Vagina (tissue), 2 donors: ENCODE data around the gene UGT2B10. TPM values are rescaled to one million over a fixed set of nuclear protein-coding genes. Genes with fewer than 3 reads are reported as not detected.

Experiments
- DNase-seq, 2 donors: peaks; one replicate each; pipeline ENCODE4 v3.0.0-alpha.2; 2017; ENCODE audit errors: extremely low spot score in 2 of 2
- H3K27ac ChIP-seq: fragments of 200-600 bp; sonication (generic); one replicate; pipeline ENCODE4 v1.5.1; 2019
- H3K27me3 ChIP-seq: fragments of 200-600 bp; sonication (generic); one replicate; pipeline ENCODE4 v1.5.1; 2019
- H3K36me3 ChIP-seq, 2 donors: fragments of 200-600 bp; sonication (generic); one replicate each; pipeline ENCODE4 v1.5.1; 2017 to 2019
- H3K4me1 ChIP-seq: fragments of 200-600 bp; sonication (generic); one replicate; pipeline ENCODE4 v1.5.1; 2019
- H3K4me3 ChIP-seq, 2 donors: fragments of 200-600 bp; sonication (generic); 1 replicate in 1 of 2; 2 replicates in 1 of 2; pipeline ENCODE4 v1.5.1; 2016 to 2019
- H3K9me3 ChIP-seq: fragments of 200-600 bp; sonication (generic); one replicate; pipeline ENCODE4 v1.5.1; 2019
- POLR2A ChIP-seq, 2 donors: fragments of 450-650 bp; IDR thresholded peaks; one replicate each; pipeline ENCODE4 v1.6.1; 2017; ENCODE audit warnings: antibody characterized with exemption in 2 of 2, mild to moderate bottlenecking in 2 of 2, moderate library complexity in 2 of 2
- POLR2AphosphoS5 ChIP-seq, 2 donors: sonication (generic); formaldehyde crosslinking; IDR thresholded peaks; one replicate each; pipeline ENCODE4 v1.9.0; 2017; ENCODE audit warnings: antibody characterized with exemption in 2 of 2, mild to moderate bottlenecking in 2 of 2, low read depth in 1 of 2; ENCODE audit not compliant: insufficient read depth in 1 of 2
- intact Hi-C: fragments of 100-400 bp; cut with DNase I; formaldehyde crosslinking; loops from one replicate; pipeline ENCODE4 v1.15.1; 2023
- total RNA-seq: library from RNA; depleted of rRNA; stranded (reverse); fragments of >200 nt; gene quantifications from one replicate; pipeline ENCODE4 v1.2.3, GENCODE V29; 2016
- TF ChIP-seq, protein P1 (sequence below), 3 experiments: fragments of 450-650 bp in 2 of 3; fragments of 200-600 bp in 1 of 3; sonication (generic) in 1 of 3; IDR thresholded peaks; one replicate each; pipeline ENCODE4 v1.5.1; 2017 to 2019; ENCODE audit warnings: antibody characterized with exemption in 3 of 3, mild to moderate bottlenecking in 2 of 3, moderate library complexity in 2 of 3

The UGT2B10 gene
- total RNA-seq, 1 donor from 2014 or later: not detected

GRCh38 chr4:68871809-68872642 lies 56.2 kb downstream of the UGT2B10 start:
- H3K27me3 ChIP-seq: no peaks in the 10 kb centered on the region
- no peaks in the 10 kb centered on the region for H3K9me3 ChIP-seq
- no peak for DNase-seq
- no peaks in the 10 kb centered on the region for H3K36me3 ChIP-seq
- no peaks in the 10 kb centered on the region for H3K4me1 ChIP-seq
- intact Hi-C loops: no loop called here
- TF ChIP-seq, protein P1, sequence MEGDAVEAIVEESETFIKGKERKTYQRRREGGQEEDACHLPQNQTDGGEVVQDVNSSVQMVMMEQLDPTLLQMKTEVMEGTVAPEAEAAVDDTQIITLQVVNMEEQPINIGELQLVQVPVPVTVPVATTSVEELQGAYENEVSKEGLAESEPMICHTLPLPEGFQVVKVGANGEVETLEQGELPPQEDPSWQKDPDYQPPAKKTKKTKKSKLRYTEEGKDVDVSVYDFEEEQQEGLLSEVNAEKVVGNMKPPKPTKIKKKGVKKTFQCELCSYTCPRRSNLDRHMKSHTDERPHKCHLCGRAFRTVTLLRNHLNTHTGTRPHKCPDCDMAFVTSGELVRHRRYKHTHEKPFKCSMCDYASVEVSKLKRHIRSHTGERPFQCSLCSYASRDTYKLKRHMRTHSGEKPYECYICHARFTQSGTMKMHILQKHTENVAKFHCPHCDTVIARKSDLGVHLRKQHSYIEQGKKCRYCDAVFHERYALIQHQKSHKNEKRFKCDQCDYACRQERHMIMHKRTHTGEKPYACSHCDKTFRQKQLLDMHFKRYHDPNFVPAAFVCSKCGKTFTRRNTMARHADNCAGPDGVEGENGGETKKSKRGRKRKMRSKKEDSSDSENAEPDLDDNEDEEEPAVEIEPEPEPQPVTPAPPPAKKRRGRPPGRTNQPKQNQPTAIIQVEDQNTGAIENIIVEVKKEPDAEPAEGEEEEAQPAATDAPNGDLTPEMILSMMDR (IDR thresholded peaks at IDR 0.05): no peak
- no peak for TF ChIP-seq POLR2A (IDR thresholded peaks at IDR 0.05)
- TF ChIP-seq POLR2AphosphoS5 (IDR thresholded peaks at IDR 0.05; ENCODE audit: insufficient read depth in 1 of 2, low read depth in 1 of 2): no peak
- H3K4me3 ChIP-seq: no peak overlapping the region
- no peak overlapping the region for H3K27ac ChIP-seq

DNA sequence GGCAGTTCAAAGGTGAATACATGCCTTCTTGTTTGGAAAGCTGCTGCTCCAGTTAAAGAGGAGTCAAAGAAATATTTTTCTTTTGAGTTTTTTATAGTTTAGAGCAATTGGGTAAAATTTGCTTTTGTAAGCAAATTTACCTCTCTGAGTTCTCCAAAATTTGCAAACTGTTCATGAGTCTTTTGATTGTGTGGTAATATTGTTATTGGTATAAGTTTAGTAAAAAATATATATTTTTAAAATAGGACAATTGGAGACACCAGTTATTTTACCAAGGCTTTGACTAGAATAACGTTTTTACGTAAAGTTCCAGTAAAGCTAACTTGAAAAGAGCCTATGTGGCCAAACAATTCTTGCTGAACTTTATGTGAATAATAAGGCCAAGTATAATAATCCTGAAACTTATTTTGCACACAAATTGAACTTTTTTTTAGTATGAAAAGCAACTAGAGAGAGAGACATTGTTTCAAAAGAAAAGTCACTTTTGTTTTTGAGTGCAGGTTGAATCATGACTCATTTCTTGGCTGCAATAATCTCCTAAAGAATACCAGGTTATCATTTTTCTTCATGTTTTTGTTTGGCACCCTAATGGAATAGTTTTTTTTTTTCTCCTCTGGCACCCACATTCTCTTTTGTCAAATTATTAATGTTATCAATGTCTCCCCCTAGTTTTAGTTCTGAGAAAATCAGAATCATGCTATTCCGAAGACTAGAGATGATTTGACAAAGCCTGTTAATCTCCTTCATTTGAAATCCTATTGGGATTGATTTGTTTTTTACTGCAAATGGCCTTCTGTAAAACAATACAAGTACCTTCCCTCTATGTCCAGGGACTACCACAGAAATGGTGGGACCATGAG lies 57.1 kb downstream of the UGT2B10 start:
- H3K4me1 ChIP-seq: no peaks in the 10 kb centered on the region
- no peak overlapping the region for H3K27ac ChIP-seq
- no peak overlapping the region for H3K4me3 ChIP-seq
- H3K36me3 ChIP-seq: no peaks in the 10 kb centered on the region
- no peak for DNase-seq
- intact Hi-C loops: no loop called here
- H3K9me3 ChIP-seq: no peaks in the 10 kb centered on the region
- TF ChIP-seq, protein P1 (IDR thresholded peaks at IDR 0.05): no peak
- no peak for TF ChIP-seq POLR2A (IDR thresholded peaks at IDR 0.05)
- TF ChIP-seq POLR2AphosphoS5 (IDR thresholded peaks at IDR 0.05; ENCODE audit: insufficient read depth in 1 of 2, low read depth in 1 of 2): no peak
- H3K27me3 ChIP-seq: no peaks in the 10 kb centered on the region

- no peak overlapping the region for H3K4me3 ChIP-seq
- no peak for TF ChIP-seq POLR2A (IDR thresholded peaks at IDR 0.05)
- TF ChIP-seq POLR2AphosphoS5 (IDR thresholded peaks at IDR 0.05; ENCODE audit: insufficient read depth in 1 of 2, low read depth in 1 of 2): no peak
- TF ChIP-seq, protein P1 (IDR thresholded peaks at IDR 0.05): no peak
- H3K4me1 ChIP-seq: no peaks in the 10 kb centered on the region
- H3K36me3 ChIP-seq: no peaks in the 10 kb centered on the region
- no peaks in the 10 kb centered on the region for H3K9me3 ChIP-seq
- H3K27ac ChIP-seq: no peak overlapping the region
- intact Hi-C loops: no loop called here
- no peaks in the 10 kb centered on the region for H3K27me3 ChIP-seq
- DNase-seq: no peak
These were observed 58.7 kb downstream of the UGT2B10 start for GRCh38 chr4:68874507-68874906.

- H3K4me1 ChIP-seq: no peaks in the 10 kb centered on the region
- H3K27ac ChIP-seq: no peak overlapping the region
- no peaks in the 10 kb centered on the region for H3K9me3 ChIP-seq
- no peak for TF ChIP-seq POLR2AphosphoS5 (IDR thresholded peaks at IDR 0.05; ENCODE audit: insufficient read depth in 1 of 2, low read depth in 1 of 2)
- no peak for TF ChIP-seq POLR2A (IDR thresholded peaks at IDR 0.05)
- TF ChIP-seq, protein P1 (IDR thresholded peaks at IDR 0.05): no peak
- intact Hi-C loops: no loop called here
- no peak for DNase-seq
- no peak overlapping the region for H3K4me3 ChIP-seq
- no peaks in the 10 kb centered on the region for H3K27me3 ChIP-seq
- H3K36me3 ChIP-seq: no peaks in the 10 kb centered on the region
These were observed 61.8 kb downstream of the UGT2B10 start for GRCh38 chr4:68877555-68877954.
